ENCODE data around the gene PACRG. TPM values are rescaled to one million over a fixed set of nuclear protein-coding genes. Genes with fewer than 3 reads are reported as not detected.

Gene PACRG
- total and polyA plus RNA-seq, 2 of the 8 experiments (the other 6 are each of a cell fraction or from before 2014, with no cell fraction given), result 0.44 to 0.54 TPM

GRCh38 chr6:163352966-163353365 lies 625.2 kb downstream of the PACRG start:
- 94% methylated on average over 7 of the region's 7 CpGs; no CpG with 5 or more reads in 1 of the 2 experiments for WGBS, 2 experiments (ENCODE audit: extremely low coverage in 1 of 2, insufficient coverage in 1 of 2, insufficient read length in 1 of 2, insufficient replicate concordance in 2 of 2, low coverage in 1 of 2, low lambda C conversion rate in 2 of 2, missing lambda C conversion rate in 1 of 2)
- no peak for FAIRE-seq
- no peak overlapping the region; the same call in 1 of the 2 replicates for H4K8ac ChIP-seq (ENCODE audit: extremely low read depth, insufficient read depth, low read length)
- CTCF ChIA-PET (ENCODE audit: partially characterized antibody), result interaction anchor here (1.5 to 2.4 kb wide), 2 partner anchors 10 to 55 kb away, joined by 5 to 6 read pairs; no protein-coding TSS in a partner anchor
- no peak overlapping the region for H3K18ac ChIP-seq (ENCODE audit: extremely low read depth, low read length)
- H2BK12ac ChIP-seq (ENCODE audit: low read depth, low read length), result no peak overlapping the region
- POLR2A ChIA-PET (ENCODE audit: partially characterized antibody), result no interaction called here
- H2BK5ac ChIP-seq (ENCODE audit: low read depth, low read length), result no peak overlapping the region; the same call in 1 of the 2 replicates
- DNase-seq (ENCODE audit: low read depth in 1 of 2, low spot score in 2 of 2), result no peak
- no peak overlapping the region for H3K14ac ChIP-seq (ENCODE audit: insufficient read length)
- no peak overlapping the region for H3K4me3 ChIP-seq (ENCODE audit: extremely low read depth in 1 of 4, insufficient read depth in 2 of 4, low read depth in 3 of 4, low read length in 4 of 4)
- H3K4me2 ChIP-seq (ENCODE audit: insufficient read depth in 1 of 2, low read depth in 2 of 2, low read length in 2 of 2), result no peak overlapping the region
- no peak overlapping the region for H2BK15ac ChIP-seq (ENCODE audit: low read length)
- no peaks in the 10 kb centered on the region for H3K9me3 ChIP-seq (ENCODE audit: insufficient read depth in 2 of 2, low read depth in 1 of 2, low read length in 1 of 2)
- H2AFZ ChIP-seq (ENCODE audit: low read length), result no peak overlapping the region
- no peak overlapping the region for H3K23ac ChIP-seq (ENCODE audit: insufficient read length)
- no peaks in the 10 kb centered on the region for H3K27me3 ChIP-seq (replicated peaks in 1 of 4; ENCODE audit: control insufficient read depth in 3 of 4, extremely low read depth in 1 of 4, insufficient read depth in 3 of 4, low read length in 3 of 4)
- H3K79me1 ChIP-seq (ENCODE audit: low read depth, low read length), result no peaks in the 10 kb centered on the region
- H4K20me1 ChIP-seq (replicated peaks in 1 of 2; ENCODE audit: control insufficient read depth in 1 of 2, insufficient read depth in 2 of 2, low read length in 2 of 2), result peaks cover 0 to 2% of the 10 kb centered on the region in 2 experiments
- H3K36me3 ChIP-seq (ENCODE audit: control insufficient read depth in 2 of 4, insufficient read depth in 4 of 4, low read length in 3 of 4), result no peaks in the 10 kb centered on the region
- H3K23me2 ChIP-seq (ENCODE audit: low read depth, low read length), result peaks cover 4% of the 10 kb centered on the region; the same call in 1 of the 2 replicates
- H3K9ac ChIP-seq (replicated peaks in 1 of 4; ENCODE audit: extremely low read depth in 1 of 4, low read depth in 3 of 4, low read length in 3 of 4), result no peak overlapping the region
- peaks cover 0 to 7% (median 2%) of the 10 kb centered on the region in 4 experiments; a peak in 3 of 7 replicates for H3K4me1 ChIP-seq (replicated peaks in 1 of 4; ENCODE audit: control insufficient read depth in 3 of 4, insufficient read depth in 4 of 4, low read length in 3 of 4)
- no peak overlapping the region for H2AK5ac ChIP-seq (ENCODE audit: low read depth, low read length)
- no peak overlapping the region for H3K27ac ChIP-seq (ENCODE audit: low read depth, low read length)
- no peak for TF ChIP-seq CHD2 (IDR thresholded peaks at IDR 0.05; ENCODE audit: low read length)
- no peak for TF ChIP-seq EZH2 (IDR thresholded peaks at IDR 0.05; ENCODE audit: low read depth, low read length, severe bottlenecking)
- TF ChIP-seq SUZ12 (IDR thresholded peaks at IDR 0.05; ENCODE audit: low read length), result no peak
- TF ChIP-seq JUND (IDR thresholded peaks at IDR 0.05; ENCODE audit: low read length), result no peak
- TF ChIP-seq CHD1 (IDR thresholded peaks at IDR 0.05; ENCODE audit: low read depth, low read length), result no peak
- TF ChIP-seq POLR2AphosphoS5 (IDR thresholded peaks at IDR 0.05; ENCODE audit: low read depth, low read length), result no peak
- no peak for TF ChIP-seq PHF8 (conservative IDR thresholded peaks at IDR 0.05; ENCODE audit: low read depth, low read length)
- TF ChIP-seq SRF (IDR thresholded peaks at IDR 0.05; ENCODE audit: low read depth, low read length), result no peak
- TF ChIP-seq KDM4A (IDR thresholded peaks at IDR 0.05; ENCODE audit: low read depth, low read length, severe bottlenecking), result no peak
- TF ChIP-seq SP1 (IDR thresholded peaks at IDR 0.05; ENCODE audit: low read depth, low read length), result no peak
- H2BK120ac ChIP-seq (replicated peaks; ENCODE audit: low read depth, low read length), result no peak overlapping the region
- H3K4ac ChIP-seq (replicated peaks; ENCODE audit: insufficient read length, low read depth, low read length), result no peak overlapping the region
- no peak overlapping the region for H3K56ac ChIP-seq (replicated peaks; ENCODE audit: insufficient read length, low read depth, low read length)
- H4K91ac ChIP-seq (replicated peaks; ENCODE audit: insufficient read length, low read length), result no peak overlapping the region
- no peak overlapping the region for H4K5ac ChIP-seq (ENCODE audit: insufficient read length, low read depth, low read length)
- peak overlapping the region; percentile 61; the same call in 1 of the 2 replicates for H2BK20ac ChIP-seq (ENCODE audit: low read length)
- H3K79me2 ChIP-seq (ENCODE audit: control insufficient read depth in 1 of 2, insufficient read depth in 2 of 2, low read length in 2 of 2), result no peaks in the 10 kb centered on the region
